T-helper 2 cell treated with Interferon-gamma antibody and Interleukin-4, amounts not matched to agents 100 ng/mL and 5 ng/mL, for 36 hours (primary cell): ENCODE results near the gene GKN1. TPM values are rescaled to one million over a fixed set of nuclear protein-coding genes. Genes with fewer than 3 reads are reported as not detected.

ENCODE experiments used
- intact Hi-C: fragments of 100-400 bp; cut with micrococcal nuclease; formaldehyde crosslinking; loops from one replicate; pipeline ENCODE4 v1.15.1; 2023
- total RNA-seq: library from RNA; stranded (reverse); gene quantifications from 2 replicates; pipeline ENCODE4 v1.2.3, GENCODE V29; 2022

Gene GKN1
- total RNA-seq, 1 donor from 2014 or later = not detected

DNA sequence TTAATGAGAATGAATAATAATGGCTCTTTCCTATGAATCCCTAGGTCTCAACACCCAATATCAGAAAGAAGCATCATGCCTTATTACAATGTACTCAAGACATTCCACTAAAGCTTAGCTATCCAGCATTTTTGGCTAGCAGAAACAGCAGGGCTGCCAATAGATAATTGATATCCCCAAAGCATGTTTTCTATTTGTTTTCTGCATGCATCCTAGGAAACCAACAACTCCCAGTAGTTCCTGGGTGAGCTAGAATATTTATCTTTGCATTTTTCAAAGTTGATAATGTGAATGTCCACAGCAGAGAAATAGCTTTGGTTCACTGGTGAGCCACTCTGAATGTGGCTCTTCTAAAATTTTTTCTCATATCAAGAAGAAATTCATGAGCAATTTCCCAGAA, 32.7 kb downstream of the GKN1 start:
- intact Hi-C loops = no loop called here

DNA sequence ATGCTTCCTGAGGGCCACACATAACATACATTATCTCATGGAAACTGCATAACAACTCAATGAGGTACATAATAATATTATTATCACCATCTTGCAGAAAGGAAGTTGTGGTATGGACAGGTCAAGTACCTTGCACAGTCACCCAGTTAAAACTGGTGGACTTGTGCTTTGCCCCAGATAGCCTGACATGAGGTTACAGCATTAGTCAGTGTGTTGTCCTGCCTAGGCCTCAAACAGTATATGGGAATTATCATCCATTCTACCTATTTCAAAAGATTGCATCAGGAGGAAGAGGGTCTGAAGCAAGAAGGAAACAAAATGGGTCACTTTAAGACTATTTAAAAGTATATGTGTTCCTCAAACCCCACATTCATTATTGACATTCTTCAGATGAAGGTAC, 33.2 kb downstream of the GKN1 start:
- intact Hi-C loops = no loop called here

GRCh38 chr2:69010437-69011194, 36.2 kb downstream of the GKN1 start:
- intact Hi-C loops = loop anchor here (5.0 kb wide), 1 partner anchor 297 kb away; no protein-coding TSS in a partner anchor

- intact Hi-C loops = loop anchor here (5.0 kb wide), 1 partner anchor 296 kb away; no protein-coding TSS in a partner anchor
These were observed 37.2 kb downstream of the GKN1 start for GRCh38 chr2:69011611-69012157.

GRCh38 chr2:69012310-69013141, 38.1 kb downstream of the GKN1 start:
- intact Hi-C loops = loop anchor here (5.0 kb wide), 1 partner anchor 295 kb away; no protein-coding TSS in a partner anchor

DNA sequence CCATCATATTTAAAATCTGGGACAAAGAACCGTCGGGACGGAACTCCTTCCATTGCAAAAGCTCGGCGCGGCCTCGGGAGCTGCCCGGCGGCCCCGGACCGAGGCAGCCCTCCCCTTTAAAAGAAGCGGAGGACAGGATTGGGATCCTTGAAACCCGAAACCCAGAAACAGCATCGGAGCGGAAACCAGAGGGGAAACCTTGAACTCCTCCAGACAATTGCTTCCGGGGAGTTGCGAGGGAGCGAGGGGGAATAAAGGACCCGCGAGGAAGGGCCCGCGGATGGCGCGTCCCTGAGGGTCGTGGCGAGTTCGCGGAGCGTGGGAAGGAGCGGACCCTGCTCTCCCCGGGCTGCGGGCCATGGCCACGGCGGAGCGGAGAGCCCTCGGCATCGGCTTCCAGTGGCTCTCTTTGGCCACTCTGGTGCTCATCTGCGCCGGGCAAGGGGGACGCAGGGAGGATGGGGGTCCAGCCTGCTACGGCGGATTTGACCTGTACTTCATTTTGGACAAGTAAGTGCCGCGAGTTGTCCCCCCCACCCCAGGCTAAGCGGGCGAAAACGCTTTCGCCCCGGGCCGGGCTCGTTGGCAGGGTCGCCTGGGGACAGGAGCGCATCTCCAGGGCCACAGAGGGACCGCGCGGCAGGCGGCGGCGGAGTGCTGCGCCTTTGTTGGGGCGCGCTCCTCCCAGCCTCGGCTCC, 38.9 kb downstream of the GKN1 start, which contains the start of gene ANTXR1:
TSS of gene ANTXR1 (plus strand) at position 38 of the 698 bp plus-strand sequence. CDS start at position 359, 321 bp downstream.
- intact Hi-C loops = loop anchor here (5.0 kb wide), 1 partner anchor 294 kb away; no protein-coding TSS in a partner anchor

DNA sequence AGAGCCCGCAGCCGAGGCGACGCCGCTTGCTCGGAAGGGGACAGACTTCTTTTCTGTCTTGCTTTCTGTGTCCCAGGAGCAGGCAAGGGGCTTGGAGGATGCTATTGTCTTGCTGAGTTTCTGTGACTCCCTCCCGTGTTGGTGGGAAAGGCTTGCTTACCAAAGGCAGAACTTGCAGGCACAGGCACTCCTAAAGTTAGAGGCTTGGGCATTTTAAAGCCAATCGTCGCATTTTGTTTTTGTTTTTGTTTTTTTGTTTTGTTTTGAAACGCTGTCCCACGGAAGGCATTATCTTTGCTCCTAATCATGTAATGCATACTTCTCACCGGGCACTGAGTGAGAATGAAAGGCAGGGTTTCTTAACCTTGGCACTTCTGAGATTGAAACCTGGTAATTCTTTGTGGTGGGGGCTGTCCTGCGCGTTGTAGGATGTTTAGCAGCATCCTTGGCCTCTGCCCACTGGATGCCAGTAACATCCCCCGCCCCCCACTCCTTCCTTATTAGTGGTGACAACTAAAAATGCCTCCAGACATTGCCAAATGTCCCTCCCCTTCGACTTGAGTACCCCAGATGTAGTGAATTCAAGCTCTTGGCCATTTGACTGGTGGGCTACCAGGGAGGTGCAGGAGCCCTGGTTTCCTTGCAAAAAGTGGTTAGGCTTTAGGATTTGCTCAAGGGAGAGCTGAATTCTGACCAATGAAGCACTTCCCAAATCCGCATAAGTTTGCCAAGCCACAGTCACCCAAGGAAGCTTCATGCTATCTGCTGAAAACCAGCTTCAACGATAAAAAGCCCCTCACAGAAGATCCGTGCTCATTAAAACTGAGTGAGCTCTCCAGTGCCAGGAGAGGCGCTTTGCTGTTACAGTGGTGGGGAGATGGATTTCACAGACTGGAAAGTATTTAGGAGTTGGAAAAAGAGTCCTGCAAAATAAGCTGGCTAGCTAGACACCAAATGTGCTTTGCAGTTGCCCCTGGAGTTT, 39.7 kb downstream of the GKN1 start:
- intact Hi-C loops = loop anchor here (5.0 kb wide), 1 partner anchor 293 kb away; no protein-coding TSS in a partner anchor

DNA sequence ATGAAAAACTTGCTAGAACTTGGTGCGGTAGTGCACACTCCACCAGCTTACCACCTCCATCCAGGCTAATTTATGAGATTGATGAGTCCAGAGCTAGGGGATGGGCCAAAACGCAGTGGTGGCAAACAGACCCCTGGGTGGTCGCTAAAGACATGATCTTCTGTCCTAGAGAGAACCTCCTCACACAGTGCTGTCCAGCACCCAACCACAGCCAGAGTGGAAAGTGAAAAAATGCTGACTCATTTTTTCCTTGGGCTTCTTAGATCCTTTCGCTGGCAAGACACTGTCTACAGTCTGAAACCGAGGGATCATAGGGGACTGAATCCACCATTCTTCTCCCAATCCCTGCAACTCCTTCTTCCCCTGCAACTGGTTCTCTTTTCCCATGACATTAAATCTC, 42.6 kb downstream of the GKN1 start:
- intact Hi-C loops = no loop called here

GRCh38 chr2:69017835-69018234, 43.4 kb downstream of the GKN1 start:
- intact Hi-C loops = no loop called here

- intact Hi-C loops = no loop called here
These were observed 44.3 kb downstream of the GKN1 start for GRCh38 chr2:69018678-69019095.

GRCh38 chr2:69020496-69021426, 46.3 kb downstream of the GKN1 start:
- intact Hi-C loops = loop anchor here (10.0 kb wide), 1 partner anchor 184 kb away; no protein-coding TSS in a partner anchor

- intact Hi-C loops = loop anchor here (10.0 kb wide), 1 partner anchor 183 kb away; no protein-coding TSS in a partner anchor
These were observed 47.3 kb downstream of the GKN1 start for GRCh38 chr2:69021727-69022126.

DNA sequence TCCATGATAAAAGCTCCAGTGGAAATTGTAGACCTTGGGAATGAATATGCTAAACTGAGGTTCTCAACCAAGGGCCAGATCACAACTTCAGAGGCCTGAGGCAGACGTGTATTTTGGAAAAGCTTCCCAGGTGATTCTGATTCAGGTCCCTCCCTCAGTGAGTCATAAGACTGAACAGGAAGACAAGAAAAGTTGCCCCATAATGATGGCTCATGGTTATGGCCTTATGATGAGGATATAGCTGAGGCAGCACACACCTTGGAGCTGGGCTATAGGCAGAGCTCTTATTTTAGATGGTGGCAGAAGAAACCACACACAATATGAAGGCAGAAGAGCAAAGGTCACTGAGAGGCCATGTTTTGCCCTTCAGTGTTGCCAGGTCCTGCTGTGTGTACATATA, 48.1 kb downstream of the GKN1 start:
- intact Hi-C loops = loop anchor here (10.0 kb wide), 1 partner anchor 182 kb away; no protein-coding TSS in a partner anchor

DNA sequence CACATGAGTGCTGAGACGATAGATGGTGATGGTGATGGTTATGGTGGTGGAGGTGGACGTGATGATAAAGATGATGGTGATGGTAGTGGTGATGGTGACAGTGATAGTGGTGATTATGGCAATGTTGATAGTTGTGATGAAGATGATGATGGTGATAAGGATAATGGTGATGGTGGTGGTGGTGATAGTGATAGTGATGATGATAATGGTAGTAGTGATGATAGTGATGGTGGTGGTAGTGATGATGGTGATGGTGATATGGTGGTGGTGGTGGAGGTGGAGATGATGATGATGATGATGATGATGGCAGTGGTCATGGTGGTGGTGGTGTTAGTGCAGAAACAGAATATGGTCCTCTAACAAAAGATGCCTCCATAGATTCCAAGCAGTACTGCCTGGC, 48.8 kb downstream of the GKN1 start:
- intact Hi-C loops = loop anchor here (10.0 kb wide), 1 partner anchor 182 kb away; no protein-coding TSS in a partner anchor

- intact Hi-C loops = loop anchor here (5.0 to 10.0 kb wide), 2 partner anchors 179 to 281 kb away; no protein-coding TSS in a partner anchor
These were observed 51.6 kb downstream of the GKN1 start for GRCh38 chr2:69026026-69026425.

DNA sequence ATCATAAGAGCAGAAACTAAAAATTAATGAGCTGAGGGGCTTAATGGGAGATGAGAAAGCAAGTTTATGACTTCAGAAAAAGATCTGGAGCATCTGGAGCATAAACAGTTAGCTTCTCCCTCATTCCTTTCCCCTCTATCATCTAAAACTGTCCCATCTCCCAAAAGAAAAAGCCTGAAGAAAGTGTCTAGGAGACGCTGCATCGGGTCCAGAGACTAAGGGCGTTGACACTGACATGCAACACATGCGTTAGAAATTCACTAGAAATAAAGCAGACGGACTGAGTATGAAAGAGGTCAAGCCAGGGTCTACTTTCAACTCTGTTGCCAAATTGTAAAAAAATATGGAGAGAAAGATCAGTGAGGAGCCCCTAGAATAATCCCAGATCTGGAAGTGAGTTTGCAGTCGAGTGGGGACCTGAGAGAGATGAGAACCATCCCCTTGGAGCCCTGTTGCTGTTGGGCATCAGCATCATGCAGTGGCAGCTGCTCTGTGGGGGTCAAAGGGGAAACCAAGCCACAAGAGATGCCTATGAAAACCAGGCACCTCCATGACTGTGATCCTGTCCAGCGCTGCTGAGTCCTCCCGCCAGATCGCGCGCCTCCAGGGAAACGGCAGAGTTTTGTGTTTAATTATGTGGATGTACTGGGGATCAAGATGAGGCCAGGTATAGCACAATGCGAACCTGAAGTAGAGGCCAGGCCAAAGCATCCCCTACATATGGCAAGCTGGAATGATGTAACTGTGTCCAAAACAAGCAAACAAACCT, 52.4 kb downstream of the GKN1 start:
- intact Hi-C loops = loop anchor here (5.0 to 10.0 kb wide), 2 partner anchors 178 to 280 kb away; no protein-coding TSS in a partner anchor
